ENCODE data around the gene ASXL3.

The ASXL3 gene

GRCh38 chr18:33583901-33584300 lies 5.9 kb downstream of the ASXL3 start:
- no peak for DNase-seq

- DNase-seq, result no peak
Observed at GRCh38 chr18:33584548-33585430, 6.8 kb downstream of the ASXL3 start.

- DNase-seq, result no peak
Observed at GRCh38 chr18:33585431-33585775, 7.4 kb downstream of the ASXL3 start.

GRCh38 chr18:33588361-33588760 lies 10.3 kb downstream of the ASXL3 start:
- no peak for DNase-seq

GRCh38 chr18:33593261-33593660 lies 15.2 kb downstream of the ASXL3 start:
- no peak for DNase-seq

- DNase-seq, result no peak
Observed at GRCh38 chr18:33594799-33595198, 16.8 kb downstream of the ASXL3 start.

GRCh38 chr18:33596178-33596854 lies 18.3 kb downstream of the ASXL3 start:
- no peak for DNase-seq

- DNase-seq, result no peak
Observed at GRCh38 chr18:33600846-33601245, 22.8 kb downstream of the ASXL3 start.

GRCh38 chr18:33603454-33603853 lies 25.4 kb downstream of the ASXL3 start:
- DNase-seq, result no peak

- DNase-seq, result no peak
Observed at GRCh38 chr18:33605250-33605649, 27.2 kb downstream of the ASXL3 start.

GRCh38 chr18:33606621-33607020 lies 28.6 kb downstream of the ASXL3 start:
- no peak for DNase-seq

- DNase-seq, result no peak
Observed at GRCh38 chr18:33611525-33612135, 33.6 kb downstream of the ASXL3 start.

- no peak for DNase-seq
Observed at GRCh38 chr18:33612632-33613031, 34.6 kb downstream of the ASXL3 start.

- no peak for DNase-seq
Observed at GRCh38 chr18:33616556-33616955, 38.5 kb downstream of the ASXL3 start.

GRCh38 chr18:33627114-33627513 lies 49.1 kb downstream of the ASXL3 start:
- no peak for DNase-seq

GRCh38 chr18:33630476-33630875 lies 52.5 kb downstream of the ASXL3 start:
- DNase-seq, result no peak

- no peak for DNase-seq
Observed at GRCh38 chr18:33641141-33641540, 63.1 kb downstream of the ASXL3 start.

- no peak for DNase-seq
Observed at GRCh38 chr18:33644494-33644893, 66.5 kb downstream of the ASXL3 start.

- no peak for DNase-seq
Observed at GRCh38 chr18:33647365-33647764, 69.3 kb downstream of the ASXL3 start.

- DNase-seq, result no peak
Observed at GRCh38 chr18:33652635-33653034, 74.6 kb downstream of the ASXL3 start.

- DNase-seq, result no peak
Observed at GRCh38 chr18:33653231-33653630, 75.2 kb downstream of the ASXL3 start.

- no peak for DNase-seq
Observed at GRCh38 chr18:33656889-33657448, 79.0 kb downstream of the ASXL3 start.

GRCh38 chr18:33660696-33661310 lies 82.8 kb downstream of the ASXL3 start:
- no peak for DNase-seq
